GM23338 (cell line): ENCODE measurements around the gene SAPCD1. TPM values are rescaled to one million over a fixed set of nuclear protein-coding genes. Genes with fewer than 3 reads are reported as not detected.

Source experiments
- ATAC-seq: fragments of 200-7000 bp; cut with Tn5 transposase; 3 replicates; pipeline ENCODE4 v1.9.1; 2020
- DNase-seq: peaks from one replicate; pipeline ENCODE4 v3.0.0-alpha.2; 2015; ENCODE audit warnings: low spot score
- H2AFZ ChIP-seq: fragments of 200-600 bp; sonication (generic); 2 replicates; pipeline ENCODE4 v1.8.0; 2016; ENCODE audit warnings: antibody characterized with exemption, mild to moderate bottlenecking, moderate library complexity
- H3F3A ChIP-seq: fragments of 200-600 bp; sonication (generic); replicated peaks from 2 replicates; pipeline ENCODE4 v1.8.0; 2017; ENCODE audit warnings: antibody characterized with exemption, mixed run types, low read depth
- H3K27ac ChIP-seq: fragments of 200-600 bp; sonication (generic); 2 replicates; pipeline ENCODE4 v1.6.1; 2016; ENCODE audit warnings: low read depth
- H3K27me3 ChIP-seq: fragments of 200-600 bp; sonication (generic); 2 replicates; pipeline ENCODE4 v1.8.0; 2016; ENCODE audit warnings: mild to moderate bottlenecking, mixed run types, moderate library complexity; ENCODE audit not compliant: insufficient read depth
- H3K36me3 ChIP-seq: fragments of 200-600 bp; sonication (generic); 2 replicates; pipeline ENCODE4 v1.8.0; 2016; ENCODE audit warnings: mild to moderate bottlenecking; ENCODE audit not compliant: insufficient read depth
- H3K4me1 ChIP-seq: fragments of 200-600 bp; sonication (generic); 2 replicates; pipeline ENCODE4 v1.8.0; 2016; ENCODE audit warnings: mild to moderate bottlenecking, moderate library complexity; ENCODE audit not compliant: insufficient read depth
- H3K4me2 ChIP-seq: fragments of 200-600 bp; sonication (generic); 2 replicates; pipeline ENCODE4 v1.7.1; 2017; ENCODE audit warnings: mixed run types
- H3K4me3 ChIP-seq: fragments of 200-600 bp; sonication (generic); 2 replicates; pipeline ENCODE4 v1.6.1; 2016; ENCODE audit warnings: mixed run types
- H3K79me2 ChIP-seq: fragments of 200-600 bp; sonication (generic); replicated peaks from 2 replicates; pipeline ENCODE4 v1.8.0; 2017; ENCODE audit warnings: mild to moderate bottlenecking; ENCODE audit not compliant: insufficient read depth
- H3K9me2 ChIP-seq: fragments of 200-600 bp; sonication (generic); 2 replicates; pipeline ENCODE4 v1.8.0; 2017; ENCODE audit not compliant: insufficient read depth
- H4K20me1 ChIP-seq: fragments of 200-600 bp; sonication (generic); replicated peaks from 2 replicates; pipeline ENCODE4 v1.8.0; 2017; ENCODE audit warnings: mild to moderate bottlenecking; ENCODE audit not compliant: insufficient read depth
- H3K27ac Mint-ChIP-seq: 2 replicates; pipeline ENCODE4 v1.8.0; 2020; ENCODE audit warnings: inconsistent platforms, mild to moderate bottlenecking, moderate library complexity, mixed read lengths
- H3K27me3 Mint-ChIP-seq: 3 replicates; pipeline ENCODE4 v1.8.0; 2022; ENCODE audit warnings: low read depth, mild to moderate bottlenecking, moderate library complexity, mixed read lengths, inconsistent platforms; ENCODE audit not compliant: insufficient read depth, poor library complexity
- H3K36me3 Mint-ChIP-seq: 3 replicates; pipeline ENCODE4 v1.8.0; 2021; ENCODE audit warnings: low read depth, mild to moderate bottlenecking, inconsistent platforms, moderate library complexity, mixed read lengths
- H3K4me1 Mint-ChIP-seq: 3 replicates; pipeline ENCODE4 v1.8.0; 2020; ENCODE audit warnings: mild to moderate bottlenecking, inconsistent platforms, mixed read lengths
- H3K4me3 Mint-ChIP-seq: 3 replicates; pipeline ENCODE4 v1.8.0; 2021; ENCODE audit warnings: moderate library complexity, mild to moderate bottlenecking, inconsistent platforms, mixed read lengths
- H3K9me3 Mint-ChIP-seq: 3 replicates; pipeline ENCODE4 v1.8.0; 2020; ENCODE audit warnings: moderate library complexity, mild to moderate bottlenecking, inconsistent platforms, mixed read lengths
- CREB1 ChIP-seq: fragments of 250-450 bp; sonication (Bioruptor Pico); IDR thresholded peaks from 2 replicates; pipeline ENCODE4 v1.5.0; 2020; ENCODE audit warnings: low read depth, mild to moderate bottlenecking, moderate library complexity
- CTCF ChIP-seq, 2 experiments: fragments of 200-600 bp in 1 of 2; sonication (generic) in 1 of 2; conservative IDR thresholded peaks; 2 replicates each; pipeline versions ENCODE4 v1.5.1 to v1.6.1; 2016 to 2017; ENCODE audit warnings: antibody characterized with exemption in 2 of 2, low read depth in 2 of 2, mild to moderate bottlenecking in 2 of 2, moderate library complexity in 1 of 2
- EZH2 ChIP-seq: fragments of 200-600 bp; sonication (generic); IDR thresholded peaks from one replicate; pipeline ENCODE4 v1.8.0; 2017; ENCODE audit warnings: antibody characterized with exemption, mild to moderate bottlenecking, low read depth; ENCODE audit not compliant: unreplicated experiment
- EZH2phosphoT487 ChIP-seq: fragments of 200-600 bp; sonication (generic); IDR thresholded peaks from one replicate; pipeline ENCODE4 v1.8.1; 2018; ENCODE audit warnings: antibody characterized with exemption; ENCODE audit not compliant: unreplicated experiment
- JUNB ChIP-seq: IDR thresholded peaks from one replicate; pipeline ENCODE4 v1.6.1; 2016; ENCODE audit warnings: antibody characterized with exemption; ENCODE audit not compliant: unreplicated experiment
- NANOG ChIP-seq: IDR thresholded peaks from 2 replicates; pipeline ENCODE4 v1.6.1; 2016; ENCODE audit warnings: antibody characterized with exemption, borderline replicate concordance
- POLR2AphosphoS5 ChIP-seq: IDR thresholded peaks from 2 replicates; pipeline ENCODE4 v1.6.1; 2016; ENCODE audit warnings: antibody characterized with exemption, low read depth
- STAT1 ChIP-seq: IDR thresholded peaks from one replicate; pipeline ENCODE4 v1.6.1; 2016; ENCODE audit warnings: antibody characterized with exemption; ENCODE audit not compliant: unreplicated experiment
- ZNF331 ChIP-seq: fragments of 250-450 bp; sonication (Bioruptor Pico); IDR thresholded peaks from 2 replicates; pipeline ENCODE4 v1.5.0; 2020; ENCODE audit warnings: low read depth, mild to moderate bottlenecking, moderate library complexity
- ZNF462 ChIP-seq: fragments of 250-450 bp; sonication (Bioruptor Pico); IDR thresholded peaks from 2 replicates; pipeline ENCODE4 v1.5.0; 2020; ENCODE audit warnings: mild to moderate bottlenecking, moderate library complexity
- polyA plus RNA-seq: library from polyadenylated mRNA; unstranded; fragments of >200 nt; fragmentation: Nextera tagmentation; extraction: Ambion mirVana; gene quantifications from 2 replicates; pipeline ENCODE4 v1.2.1, GENCODE V29; 2016
- total RNA-seq: library from RNA; depleted of rRNA; stranded (reverse); fragments of >200 nt; shearing (Covaris generic); gene quantifications from 2 replicates; pipeline ENCODE4 v1.2.3, GENCODE V29; 2014
- TF ChIP-seq, protein P1 (sequence below): IDR thresholded peaks from one replicate; pipeline ENCODE4 v1.6.1; 2018; ENCODE audit warnings: antibody characterized with exemption; ENCODE audit not compliant: unreplicated experiment

Gene SAPCD1
- total and polyA plus RNA-seq, 2 experiments from 2014 or later = 3.9 to 5.0 TPM

DNA sequence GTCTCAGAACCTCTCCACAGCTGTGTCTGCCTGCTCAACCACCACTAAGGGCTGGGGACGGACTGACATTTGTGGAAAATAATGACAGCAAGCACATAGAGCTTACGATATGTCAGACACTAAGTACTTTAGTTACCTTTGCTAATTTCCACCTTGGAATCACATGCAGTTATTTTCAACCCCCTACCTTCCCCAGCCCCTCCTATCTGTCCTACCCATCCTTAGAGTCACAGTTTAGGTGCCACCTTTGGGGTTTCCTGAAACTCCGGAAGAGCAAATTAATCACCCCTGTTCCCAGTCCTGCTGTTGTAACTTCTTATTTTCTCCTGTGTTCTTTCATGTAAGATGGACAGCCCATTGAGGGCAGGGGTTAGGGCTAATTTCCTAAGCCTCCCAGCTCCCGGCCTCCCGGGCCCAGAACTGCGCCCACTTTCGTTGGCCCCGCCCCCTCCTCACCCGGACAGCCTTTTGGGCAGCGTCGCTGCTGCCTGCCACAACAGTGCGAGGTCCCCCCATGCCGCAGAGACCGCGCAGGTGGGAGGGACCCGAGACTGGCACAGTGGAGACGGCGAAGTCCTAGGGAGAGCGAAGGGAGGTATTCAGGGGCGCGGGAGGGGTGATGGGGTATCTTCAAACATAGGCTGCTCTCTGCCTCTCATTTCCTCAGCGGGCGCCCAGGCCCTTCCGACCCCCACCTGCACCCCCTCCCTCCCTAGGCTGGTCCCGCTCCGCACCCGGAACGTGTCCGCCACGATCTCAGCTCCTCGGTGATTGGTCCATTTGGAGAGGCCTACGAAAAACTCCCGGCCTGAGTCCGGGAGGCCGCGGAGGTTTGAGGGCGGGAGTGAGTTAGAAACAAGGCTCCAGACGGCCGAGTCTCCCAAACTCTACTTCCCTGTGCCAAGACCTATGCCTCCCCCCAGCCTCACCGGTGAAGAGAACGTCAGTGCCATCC, 34.5 kb upstream of the SAPCD1 start:
- Histone ChIP-seq H2AFZ (no peak overlapping the region), H3K4me1 (peaks cover 14% of the 10 kb centered on the region; the same call in 1 of the 2 replicates), H3K4me3 (peak overlapping the region; percentile 99), H4K20me1 (peaks cover 2% of the 10 kb centered on the region; the same call in 1 of the 2 replicates), H3K9me2 (no peaks in the 10 kb centered on the region), H3F3A (peaks cover 23% of the 10 kb centered on the region), H3K36me3 (peaks cover 19% of the 10 kb centered on the region), H3K27me3 (peaks cover 8% of the 10 kb centered on the region; the same call in 1 of the 2 replicates), H3K79me2 (no peaks in the 10 kb centered on the region), H3K4me2 (peak overlapping the region; percentile 98), H3K27ac (no peak overlapping the region)
- no peak overlapping the region for H3K27ac Mint-ChIP-seq
- TF ChIP-seq JUNB (no peak), ZNF462 (CRISPR knock-in tag) (no peak), CTCF (conservative IDR thresholded peaks at IDR 0.05; ENCODE audit: low read depth in 2 of 2) (no peak), POLR2AphosphoS5 (no peak), EZH2 (no peak), NANOG (no peak), ZNF331 (CRISPR knock-in tag) (no peak), EZH2phosphoT487 (no peak), CREB1 (CRISPR knock-in tag) (no peak), STAT1 (no peak)
- TF ChIP-seq, protein P1, sequence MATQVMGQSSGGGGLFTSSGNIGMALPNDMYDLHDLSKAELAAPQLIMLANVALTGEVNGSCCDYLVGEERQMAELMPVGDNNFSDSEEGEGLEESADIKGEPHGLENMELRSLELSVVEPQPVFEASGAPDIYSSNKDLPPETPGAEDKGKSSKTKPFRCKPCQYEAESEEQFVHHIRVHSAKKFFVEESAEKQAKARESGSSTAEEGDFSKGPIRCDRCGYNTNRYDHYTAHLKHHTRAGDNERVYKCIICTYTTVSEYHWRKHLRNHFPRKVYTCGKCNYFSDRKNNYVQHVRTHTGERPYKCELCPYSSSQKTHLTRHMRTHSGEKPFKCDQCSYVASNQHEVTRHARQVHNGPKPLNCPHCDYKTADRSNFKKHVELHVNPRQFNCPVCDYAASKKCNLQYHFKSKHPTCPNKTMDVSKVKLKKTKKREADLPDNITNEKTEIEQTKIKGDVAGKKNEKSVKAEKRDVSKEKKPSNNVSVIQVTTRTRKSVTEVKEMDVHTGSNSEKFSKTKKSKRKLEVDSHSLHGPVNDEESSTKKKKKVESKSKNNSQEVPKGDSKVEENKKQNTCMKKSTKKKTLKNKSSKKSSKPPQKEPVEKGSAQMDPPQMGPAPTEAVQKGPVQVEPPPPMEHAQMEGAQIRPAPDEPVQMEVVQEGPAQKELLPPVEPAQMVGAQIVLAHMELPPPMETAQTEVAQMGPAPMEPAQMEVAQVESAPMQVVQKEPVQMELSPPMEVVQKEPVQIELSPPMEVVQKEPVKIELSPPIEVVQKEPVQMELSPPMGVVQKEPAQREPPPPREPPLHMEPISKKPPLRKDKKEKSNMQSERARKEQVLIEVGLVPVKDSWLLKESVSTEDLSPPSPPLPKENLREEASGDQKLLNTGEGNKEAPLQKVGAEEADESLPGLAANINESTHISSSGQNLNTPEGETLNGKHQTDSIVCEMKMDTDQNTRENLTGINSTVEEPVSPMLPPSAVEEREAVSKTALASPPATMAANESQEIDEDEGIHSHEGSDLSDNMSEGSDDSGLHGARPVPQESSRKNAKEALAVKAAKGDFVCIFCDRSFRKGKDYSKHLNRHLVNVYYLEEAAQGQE = no peak
- peaks cover 22% of the 10 kb centered on the region for H3K27me3 Mint-ChIP-seq
- H3K4me1 Mint-ChIP-seq = peaks cover 19% of the 10 kb centered on the region; the same call in 2 of the 3 replicates
- H3K4me3 Mint-ChIP-seq = peak overlapping the region; percentile 93
- H3K9me3 Mint-ChIP-seq = no peaks in the 10 kb centered on the region; the same call in 2 of the 3 replicates
- ATAC-seq = no peak
- no peak for DNase-seq
- H3K36me3 Mint-ChIP-seq = peaks cover 49% of the 10 kb centered on the region
